NCI-H2196 (cell line): ENCODE measurements around the gene TMEM121B.
"Not testable (repeated sequence)": the region's sequence is repeated elsewhere in the genome, so short reads cannot be mapped to it uniquely, and the experiment has no call there.

Source experiments
- DNase-seq: peaks from one replicate; lab custom pipeline; 2025; ENCODE audit not compliant: unreplicated experiment; lab: John Stamatoyannopoulos, UW

The TMEM121B gene

GRCh38 chr22:17121233-17122195, at the start of gene TMEM121B:
TSS of gene TMEM121B (minus strand) at chr22:17121360. CDS start at chr22:17121127, 233 bp downstream.
- peak; percentile 96 for DNase-seq

- no peak for DNase-seq
These were observed 46.3 kb upstream of the TMEM121B start for GRCh38 chr22:17167486-17167885.

GRCh38 chr22:17164392-17165024, 43.3 kb upstream of the TMEM121B start:
- DNase-seq, result no peak

GRCh38 chr22:17162731-17163130, 41.6 kb upstream of the TMEM121B start:
- DNase-seq, result no peak

- no peak for DNase-seq
These were observed 40.8 kb upstream of the TMEM121B start for GRCh38 chr22:17161991-17162390.

- peak; percentile 42 for DNase-seq
These were observed 38.4 kb upstream of the TMEM121B start for GRCh38 chr22:17159504-17159951.

- DNase-seq, result peak; percentile 85
These were observed 37.7 kb upstream of the TMEM121B start, which contains the start of gene HDHD5 for GRCh38 chr22:17158568-17159503. TSS of gene HDHD5 (minus strand) at chr22:17159277. CDS start at chr22:17159251, 26 bp downstream.

GRCh38 chr22:17158176-17158567, 37.0 kb upstream of the TMEM121B start:
- no peak for DNase-seq

- no peak for DNase-seq
These were observed 36.6 kb upstream of the TMEM121B start for GRCh38 chr22:17157714-17158113.

- DNase-seq, result no peak
These were observed 34.8 kb upstream of the TMEM121B start for GRCh38 chr22:17155941-17156340.

- peak; percentile 61 for DNase-seq
These were observed 31.8 kb upstream of the TMEM121B start for GRCh38 chr22:17152971-17153370.

GRCh38 chr22:17152340-17152739, 31.2 kb upstream of the TMEM121B start:
- DNase-seq, result no peak

GRCh38 chr22:17149076-17149815, 28.1 kb upstream of the TMEM121B start:
- DNase-seq, result no peak

GRCh38 chr22:17147458-17147857, 26.3 kb upstream of the TMEM121B start:
- DNase-seq, result not testable (repeated sequence)

- no peak for DNase-seq
These were observed 24.0 kb upstream of the TMEM121B start for GRCh38 chr22:17145021-17145680.

- no peak for DNase-seq
These were observed 22.7 kb upstream of the TMEM121B start for GRCh38 chr22:17143826-17144225.

- no peak for DNase-seq
These were observed 21.9 kb upstream of the TMEM121B start for GRCh38 chr22:17143101-17143500.

GRCh38 chr22:17140826-17141766, 19.9 kb upstream of the TMEM121B start:
- no peak for DNase-seq
